ENCODE results near the gene NELL2.

NELL2 gene

DNA sequence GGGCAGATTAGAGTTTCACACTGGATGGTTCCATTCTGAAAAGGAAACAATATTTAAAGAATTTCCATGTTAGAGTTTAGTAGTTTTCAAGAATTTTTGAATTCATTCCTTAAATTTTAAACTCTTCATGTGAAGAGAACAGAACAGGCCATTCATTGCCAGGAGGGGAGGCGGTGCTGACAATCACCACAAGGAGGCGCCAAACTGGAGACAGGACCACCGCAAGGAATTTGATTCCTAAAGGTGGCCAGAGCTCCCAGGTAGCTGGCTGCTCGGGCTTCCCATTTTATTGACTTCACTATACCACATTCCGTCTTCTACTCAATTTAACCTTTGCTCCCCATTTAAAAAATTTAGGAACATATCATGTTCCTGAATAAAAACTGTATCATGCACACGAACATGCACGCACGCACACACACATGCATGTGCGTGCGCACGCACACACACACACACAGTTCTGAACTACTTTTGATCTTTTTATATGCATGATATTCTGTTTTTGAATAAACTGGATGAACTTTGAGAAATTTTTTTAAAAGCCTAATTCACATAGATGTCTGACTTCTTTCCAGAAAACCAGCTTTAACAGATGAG, 101.2 kb downstream of the NELL2 start:
- DNase-seq (ENCODE audit: low spot score) (no peak), ATAC-seq (ENCODE audit: low read depth) (no peak)
- H3K4me3 ChIP-seq (ENCODE audit: severe bottlenecking): no peak overlapping the region
- no peaks in the 10 kb centered on the region for H3K4me1 ChIP-seq (ENCODE audit: insufficient read depth, poor library complexity, severe bottlenecking)
- H3K27me3 ChIP-seq (ENCODE audit: insufficient read depth, poor library complexity, severe bottlenecking): no peaks in the 10 kb centered on the region
- TF ChIP-seq, protein P1, sequence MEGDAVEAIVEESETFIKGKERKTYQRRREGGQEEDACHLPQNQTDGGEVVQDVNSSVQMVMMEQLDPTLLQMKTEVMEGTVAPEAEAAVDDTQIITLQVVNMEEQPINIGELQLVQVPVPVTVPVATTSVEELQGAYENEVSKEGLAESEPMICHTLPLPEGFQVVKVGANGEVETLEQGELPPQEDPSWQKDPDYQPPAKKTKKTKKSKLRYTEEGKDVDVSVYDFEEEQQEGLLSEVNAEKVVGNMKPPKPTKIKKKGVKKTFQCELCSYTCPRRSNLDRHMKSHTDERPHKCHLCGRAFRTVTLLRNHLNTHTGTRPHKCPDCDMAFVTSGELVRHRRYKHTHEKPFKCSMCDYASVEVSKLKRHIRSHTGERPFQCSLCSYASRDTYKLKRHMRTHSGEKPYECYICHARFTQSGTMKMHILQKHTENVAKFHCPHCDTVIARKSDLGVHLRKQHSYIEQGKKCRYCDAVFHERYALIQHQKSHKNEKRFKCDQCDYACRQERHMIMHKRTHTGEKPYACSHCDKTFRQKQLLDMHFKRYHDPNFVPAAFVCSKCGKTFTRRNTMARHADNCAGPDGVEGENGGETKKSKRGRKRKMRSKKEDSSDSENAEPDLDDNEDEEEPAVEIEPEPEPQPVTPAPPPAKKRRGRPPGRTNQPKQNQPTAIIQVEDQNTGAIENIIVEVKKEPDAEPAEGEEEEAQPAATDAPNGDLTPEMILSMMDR (IDR thresholded peaks at IDR 0.05; ENCODE audit: poor library complexity, severe bottlenecking): peak; percentile 83
- no peak overlapping the region for H3K27ac ChIP-seq (ENCODE audit: poor library complexity, severe bottlenecking)
- H3K36me3 ChIP-seq (ENCODE audit: low read depth): no peaks in the 10 kb centered on the region
- no peaks in the 10 kb centered on the region for H3K9me3 ChIP-seq (ENCODE audit: severe bottlenecking)

DNA sequence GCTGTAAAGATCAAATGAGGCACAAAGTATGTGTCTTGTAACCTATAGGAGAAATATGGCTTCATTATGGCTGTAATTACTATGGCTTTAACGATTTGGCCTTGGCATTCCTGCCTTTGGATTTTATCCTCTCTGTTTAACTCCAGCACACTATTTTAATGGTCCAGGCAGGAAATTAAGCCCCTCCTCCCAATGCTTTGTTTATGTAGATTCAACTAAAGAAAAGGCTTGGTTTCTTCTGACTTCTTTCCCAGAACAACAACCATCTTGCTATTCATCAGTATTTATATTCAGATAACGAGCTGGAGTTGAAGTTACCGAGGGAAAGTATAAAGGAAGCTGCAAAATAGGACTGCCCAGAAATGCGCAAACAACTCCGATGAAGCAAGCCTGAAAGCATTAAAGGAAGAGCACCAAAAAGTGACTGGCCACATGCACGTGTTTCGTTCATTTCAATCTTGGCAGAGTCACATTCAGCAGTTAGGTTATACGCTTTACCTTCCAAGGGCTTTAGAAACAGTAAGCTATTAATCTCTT, 104.6 kb downstream of the NELL2 start:
- Histone ChIP-seq H3K9me3 (ENCODE audit: severe bottlenecking) (no peaks in the 10 kb centered on the region), H3K4me3 (ENCODE audit: severe bottlenecking) (no peak overlapping the region), H3K36me3 (ENCODE audit: low read depth) (no peaks in the 10 kb centered on the region), H3K27ac (ENCODE audit: poor library complexity, severe bottlenecking) (no peak overlapping the region), H3K4me1 (ENCODE audit: insufficient read depth, poor library complexity, severe bottlenecking) (no peaks in the 10 kb centered on the region), H3K27me3 (ENCODE audit: insufficient read depth, poor library complexity, severe bottlenecking) (no peaks in the 10 kb centered on the region)
- no peak for DNase-seq (ENCODE audit: low spot score)
- TF ChIP-seq, protein P1 (IDR thresholded peaks at IDR 0.05; ENCODE audit: poor library complexity, severe bottlenecking): no peak
- no peak for ATAC-seq (ENCODE audit: low read depth)

DNA sequence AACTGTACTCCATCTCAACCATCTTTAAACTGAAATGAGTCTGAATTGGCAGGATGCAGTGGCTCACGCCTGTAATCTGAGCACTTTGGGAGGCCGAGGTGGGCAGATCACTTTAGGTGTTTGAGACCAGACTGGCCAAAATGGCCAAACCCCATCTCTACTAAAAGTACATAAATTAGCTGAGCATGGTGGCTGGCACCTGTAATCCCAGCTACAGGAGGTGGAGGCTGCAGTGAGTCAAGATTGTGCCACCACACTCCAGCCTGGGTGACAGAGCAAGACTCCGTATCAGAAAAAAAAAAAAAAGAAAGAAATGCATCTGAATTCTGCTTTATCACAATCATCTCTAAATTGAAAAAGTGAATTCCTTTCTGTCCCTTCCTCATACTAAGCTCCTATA, 110.3 kb downstream of the NELL2 start:
- Histone ChIP-seq H3K4me3 (ENCODE audit: severe bottlenecking) (no peak overlapping the region), H3K4me1 (ENCODE audit: insufficient read depth, poor library complexity, severe bottlenecking) (no peaks in the 10 kb centered on the region), H3K27ac (ENCODE audit: poor library complexity, severe bottlenecking) (no peak overlapping the region), H3K36me3 (ENCODE audit: low read depth) (no peaks in the 10 kb centered on the region), H3K9me3 (ENCODE audit: severe bottlenecking) (no peaks in the 10 kb centered on the region), H3K27me3 (ENCODE audit: insufficient read depth, poor library complexity, severe bottlenecking) (no peaks in the 10 kb centered on the region)
- TF ChIP-seq, protein P1 (IDR thresholded peaks at IDR 0.05; ENCODE audit: poor library complexity, severe bottlenecking): no peak
- ATAC-seq (ENCODE audit: low read depth): no peak
- DNase-seq (ENCODE audit: low spot score): no peak

DNA sequence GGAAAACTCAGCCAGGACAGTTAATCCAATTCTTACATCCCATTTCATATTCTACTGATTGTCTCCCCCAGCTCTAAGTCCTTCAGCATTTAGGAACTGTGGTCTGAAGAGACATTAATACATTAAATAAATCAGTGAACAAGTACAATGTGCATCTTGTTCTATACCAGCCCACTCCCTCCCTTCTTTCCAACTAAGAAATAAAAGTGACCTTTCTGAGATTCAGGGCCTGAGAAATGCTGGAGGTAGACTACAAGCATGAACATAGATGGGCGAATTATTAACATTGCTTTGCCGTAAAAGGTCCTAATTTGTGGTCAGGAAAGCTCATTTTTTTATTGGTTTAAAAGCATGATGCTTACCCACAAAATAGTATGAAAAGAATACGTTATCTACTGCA, 113.1 kb downstream of the NELL2 start:
- TF ChIP-seq, protein P1 (IDR thresholded peaks at IDR 0.05; ENCODE audit: poor library complexity, severe bottlenecking): no peak
- H3K4me3 ChIP-seq (ENCODE audit: severe bottlenecking): no peak overlapping the region
- H3K4me1 ChIP-seq (ENCODE audit: insufficient read depth, poor library complexity, severe bottlenecking): no peaks in the 10 kb centered on the region
- H3K27me3 ChIP-seq (ENCODE audit: insufficient read depth, poor library complexity, severe bottlenecking): no peaks in the 10 kb centered on the region
- DNase-seq (ENCODE audit: low spot score): no peak
- H3K9me3 ChIP-seq (ENCODE audit: severe bottlenecking): no peaks in the 10 kb centered on the region
- no peak for ATAC-seq (ENCODE audit: low read depth)
- no peaks in the 10 kb centered on the region for H3K36me3 ChIP-seq (ENCODE audit: low read depth)
- no peak overlapping the region for H3K27ac ChIP-seq (ENCODE audit: poor library complexity, severe bottlenecking)

DNA sequence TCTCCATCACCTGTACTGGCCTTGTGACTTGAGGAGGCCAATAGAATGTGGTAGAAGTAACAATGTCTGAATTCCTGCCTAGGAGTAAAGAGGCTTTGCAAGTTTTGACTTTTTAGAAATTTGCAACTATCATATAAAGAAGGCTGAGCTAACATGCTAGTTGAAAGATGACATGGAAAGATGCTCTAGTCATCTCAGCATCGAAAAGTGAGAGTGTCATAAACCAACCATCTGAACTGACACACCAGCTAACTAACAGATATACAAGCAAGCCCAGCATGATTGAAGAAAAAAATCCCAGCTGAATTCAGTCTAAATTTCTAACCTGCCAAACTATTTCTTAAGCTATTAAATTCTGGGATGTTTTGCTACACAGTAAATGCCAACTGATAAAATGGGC, 116.8 kb downstream of the NELL2 start:
- DNase-seq (ENCODE audit: low spot score) (no peak), ATAC-seq (ENCODE audit: low read depth) (no peak)
- Histone ChIP-seq H3K27ac (ENCODE audit: poor library complexity, severe bottlenecking) (no peak overlapping the region), H3K4me1 (ENCODE audit: insufficient read depth, poor library complexity, severe bottlenecking) (no peaks in the 10 kb centered on the region), H3K4me3 (ENCODE audit: severe bottlenecking) (no peak overlapping the region), H3K36me3 (ENCODE audit: low read depth) (no peaks in the 10 kb centered on the region), H3K27me3 (ENCODE audit: insufficient read depth, poor library complexity, severe bottlenecking) (no peaks in the 10 kb centered on the region), H3K9me3 (ENCODE audit: severe bottlenecking) (no peaks in the 10 kb centered on the region)
- TF ChIP-seq, protein P1 (IDR thresholded peaks at IDR 0.05; ENCODE audit: poor library complexity, severe bottlenecking): no peak
